ENCODE data around the gene SPART. TPM values are rescaled to one million over a fixed set of nuclear protein-coding genes. Genes with fewer than 3 reads are reported as not detected.

Gene SPART, protein sequence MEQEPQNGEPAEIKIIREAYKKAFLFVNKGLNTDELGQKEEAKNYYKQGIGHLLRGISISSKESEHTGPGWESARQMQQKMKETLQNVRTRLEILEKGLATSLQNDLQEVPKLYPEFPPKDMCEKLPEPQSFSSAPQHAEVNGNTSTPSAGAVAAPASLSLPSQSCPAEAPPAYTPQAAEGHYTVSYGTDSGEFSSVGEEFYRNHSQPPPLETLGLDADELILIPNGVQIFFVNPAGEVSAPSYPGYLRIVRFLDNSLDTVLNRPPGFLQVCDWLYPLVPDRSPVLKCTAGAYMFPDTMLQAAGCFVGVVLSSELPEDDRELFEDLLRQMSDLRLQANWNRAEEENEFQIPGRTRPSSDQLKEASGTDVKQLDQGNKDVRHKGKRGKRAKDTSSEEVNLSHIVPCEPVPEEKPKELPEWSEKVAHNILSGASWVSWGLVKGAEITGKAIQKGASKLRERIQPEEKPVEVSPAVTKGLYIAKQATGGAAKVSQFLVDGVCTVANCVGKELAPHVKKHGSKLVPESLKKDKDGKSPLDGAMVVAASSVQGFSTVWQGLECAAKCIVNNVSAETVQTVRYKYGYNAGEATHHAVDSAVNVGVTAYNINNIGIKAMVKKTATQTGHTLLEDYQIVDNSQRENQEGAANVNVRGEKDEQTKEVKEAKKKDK
- total RNA-seq: 44.6 and 63.7 TPM in 2 replicates

DNA sequence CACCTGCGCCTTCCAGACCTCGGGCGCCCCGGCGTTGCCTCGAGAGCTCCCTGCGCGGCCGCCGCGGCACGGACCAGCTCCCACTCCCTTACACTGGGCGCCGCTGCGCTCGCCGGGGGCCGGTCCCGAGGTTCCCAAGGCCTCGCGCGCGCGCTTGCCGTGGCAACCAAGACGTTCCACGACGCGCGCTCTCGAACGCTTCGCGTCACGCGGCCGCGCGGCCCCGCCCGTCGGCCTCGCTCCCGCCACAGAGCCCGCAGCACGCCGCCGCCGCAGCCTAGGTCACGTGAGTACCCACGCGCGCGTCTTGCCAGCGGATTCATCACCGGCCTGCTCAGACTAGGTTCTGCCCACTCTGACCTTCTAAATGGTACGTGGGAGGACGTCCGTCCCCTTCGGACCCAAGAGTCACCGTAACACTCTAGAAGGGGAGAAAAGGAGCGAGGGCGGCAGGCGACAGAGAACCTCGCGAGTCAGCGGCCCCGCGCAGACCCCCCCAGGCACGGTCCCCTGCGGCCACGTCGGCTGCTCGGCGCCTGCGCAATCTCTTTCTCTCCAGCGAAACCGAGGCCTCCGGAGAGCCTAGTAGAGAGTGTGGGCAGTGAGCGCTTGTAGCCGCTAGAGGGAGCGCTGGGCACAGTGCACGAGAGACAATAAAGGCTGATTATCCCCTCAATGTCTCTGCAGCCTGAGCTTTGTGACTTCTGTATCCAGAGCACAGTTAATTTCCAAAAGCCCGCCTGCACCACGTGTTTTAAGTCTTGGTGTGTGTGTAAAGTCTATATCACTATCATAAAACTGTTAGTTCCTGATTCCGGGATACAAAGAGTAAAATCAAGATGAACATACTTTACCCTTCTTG lies at the start of gene SPART:
TSS of gene SPART (minus strand) at position 173 of the 862 bp plus-strand sequence. CDS start 10,564 bp downstream, outside the sequence.

DNA sequence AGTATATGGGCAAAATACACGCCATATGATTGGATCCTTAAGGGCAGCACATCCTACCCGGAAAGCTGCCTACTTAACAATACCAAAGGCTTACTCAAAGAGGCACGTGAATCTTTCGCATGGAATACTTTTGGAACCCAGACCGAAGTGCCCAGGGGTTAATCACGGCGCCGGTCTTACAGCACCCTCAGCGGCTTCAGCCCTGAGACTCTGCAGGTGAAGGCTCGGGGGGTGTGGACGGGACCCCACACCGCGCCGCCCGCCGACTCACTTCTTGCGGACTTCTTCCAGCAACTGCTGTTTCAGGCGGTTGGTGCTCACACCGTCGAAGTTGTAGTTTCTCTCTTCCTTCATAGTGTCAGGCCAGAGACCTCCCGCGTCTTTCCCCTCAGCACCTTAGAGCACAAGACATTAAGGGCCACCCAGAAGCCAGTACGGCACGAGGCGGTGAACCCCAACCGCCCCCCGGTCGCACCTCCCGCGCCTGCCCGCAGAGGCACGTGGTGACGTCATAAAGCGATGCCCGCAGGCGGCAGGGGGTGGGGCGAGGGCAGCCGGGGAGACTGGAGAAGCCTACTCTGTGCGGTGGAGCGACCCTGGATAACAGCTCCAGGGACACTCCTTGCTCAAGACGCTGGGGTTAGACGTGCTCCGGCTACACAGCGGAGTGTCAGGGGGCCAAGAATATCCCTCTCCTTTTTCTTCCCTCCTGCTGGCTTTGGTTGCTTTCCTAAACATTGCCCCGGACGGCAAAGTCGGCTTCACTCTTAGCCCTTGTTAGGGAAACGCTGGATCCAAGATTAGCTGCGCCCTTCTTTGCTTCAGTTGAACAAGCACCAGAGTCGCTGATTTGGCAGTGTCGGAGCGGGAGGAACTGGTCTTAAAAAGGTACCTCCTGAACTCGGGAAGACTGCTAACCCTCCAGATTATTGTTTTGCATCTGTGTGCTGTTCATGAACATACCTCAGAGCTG lies 48.5 kb downstream of the SPART start, which contains the start of gene CCDC169:
TSS of gene CCDC169 (minus strand) at position 449 of the 973 bp plus-strand sequence. CDS start at position 354, 95 bp downstream.

Other genes with a start within 250 kb of the SPART start
- 6.6 and 12.7 TPM in 2 replicates for gene DCLK1, start 215.0 kb downstream of the SPART start, total RNA-seq
- gene SOHLH2, start 131.8 kb downstream of the SPART start, total RNA-seq: 0.11 TPM in 1 of 2 replicates, not detected in the other
- gene CCDC169, start 48.6 kb downstream of the SPART start, total RNA-seq: 0.43 and 1.1 TPM in 2 replicates
- gene CCNA1, start 86.1 kb upstream of the SPART start, total RNA-seq: 0.43 and 2.8 TPM in 2 replicates

Measured in dermis lymphatic vessel endothelial cell (primary cell).